Smooth muscle cell (in vitro differentiated cells): ENCODE data around the gene COX19. TPM values are rescaled to one million over a fixed set of nuclear protein-coding genes. Genes with fewer than 3 reads are reported as not detected.

Experiments
- DNase-seq: peaks from one replicate; lab custom pipeline; 2025; ENCODE audit not compliant: unreplicated experiment; lab: John Stamatoyannopoulos, UW
- H2AFZ ChIP-seq: fragments of 200-600 bp; sonication (generic); 2 replicates; pipeline ENCODE4 v1.6.0; 2016; ENCODE audit warnings: antibody characterized with exemption, low read depth, mild to moderate bottlenecking
- H3F3A ChIP-seq: fragments of 200-600 bp; sonication (generic); 2 replicates; pipeline ENCODE4 v1.6.0; 2017; ENCODE audit warnings: antibody characterized with exemption, low read depth
- H3K27ac ChIP-seq: fragments of 200-600 bp; sonication (generic); 2 replicates; pipeline ENCODE4 v1.5.1; 2016; ENCODE audit warnings: low read depth, mild to moderate bottlenecking
- H3K27me3 ChIP-seq: fragments of 200-600 bp; sonication (generic); 2 replicates; pipeline ENCODE4 v1.6.1; 2016; ENCODE audit warnings: low read depth, mild to moderate bottlenecking
- H3K36me3 ChIP-seq: fragments of 200-600 bp; sonication (generic); 2 replicates; pipeline ENCODE4 v1.5.1; 2016; ENCODE audit warnings: low read depth
- H3K4me1 ChIP-seq: fragments of 200-600 bp; sonication (generic); 2 replicates; pipeline ENCODE4 v1.5.1; 2016; ENCODE audit warnings: low read depth
- H3K4me2 ChIP-seq: fragments of 200-600 bp; sonication (generic); 2 replicates; pipeline ENCODE4 v1.6.0; 2016; ENCODE audit warnings: mild to moderate bottlenecking
- H3K4me3 ChIP-seq: fragments of 200-600 bp; sonication (generic); 2 replicates; pipeline ENCODE4 v1.5.1; 2016; ENCODE audit warnings: mild to moderate bottlenecking
- H3K79me2 ChIP-seq: fragments of 200-600 bp; sonication (generic); 2 replicates; pipeline ENCODE4 v1.6.0; 2016; ENCODE audit warnings: low read depth, mild to moderate bottlenecking
- H3K9ac ChIP-seq: fragments of 200-600 bp; sonication (generic); 2 replicates; pipeline ENCODE4 v1.6.0; 2016; ENCODE audit warnings: low read depth
- H3K9me3 ChIP-seq: fragments of 200-600 bp; sonication (generic); replicated peaks from 2 replicates; pipeline ENCODE4 v1.5.1; 2016; ENCODE audit warnings: low read depth
- H4K20me1 ChIP-seq: fragments of 200-600 bp; sonication (generic); 2 replicates; pipeline ENCODE4 v1.6.0; 2016; ENCODE audit warnings: low read depth
- CTCF ChIP-seq: fragments of 200-600 bp; sonication (generic); IDR thresholded peaks from 2 replicates; pipeline ENCODE4 v1.5.1; 2017; ENCODE audit warnings: borderline replicate concordance, mild to moderate bottlenecking, antibody characterized with exemption; ENCODE audit not compliant: insufficient read depth, poor library complexity, severe bottlenecking
- WGBS: methylation state at CpG from one replicate; pipeline ENCODE4 v1.1.7; 2016; ENCODE audit warnings: low lambda C conversion rate; 5-methylcytosine and 5-hydroxymethylcytosine counted together
- polyA plus RNA-seq: library from polyadenylated mRNA; unstranded; fragments of >200 nt; fragmentation: Nextera tagmentation; extraction: Ambion mirVana; gene quantifications from 2 replicates; pipeline ENCODE4 v1.2.1, GENCODE V29; 2016
- total RNA-seq: library from RNA; depleted of rRNA; stranded (reverse); fragments of >200 nt; gene quantifications from 2 replicates; pipeline ENCODE4 v1.2.3, GENCODE V29; 2014

COX19 gene
- total and polyA plus RNA-seq, 2 experiments from 2014 or later, result 10.0 to 10.4 TPM

GRCh38 chr7:982511-983003, 7.2 kb upstream of the COX19 start:
- Histone ChIP-seq H2AFZ (no peak overlapping the region), H3K79me2 (no peaks in the 10 kb centered on the region), H3F3A (no peaks in the 10 kb centered on the region), H3K4me2 (no peak overlapping the region), H3K27ac (no peak overlapping the region), H3K36me3 (no peaks in the 10 kb centered on the region), H3K9ac (no peak overlapping the region), H3K4me3 (no peak overlapping the region), H4K20me1 (no peaks in the 10 kb centered on the region), H3K9me3 (no peaks in the 10 kb centered on the region), H3K27me3 (no peaks in the 10 kb centered on the region), H3K4me1 (no peaks in the 10 kb centered on the region)
- no peak for DNase-seq
- no peak for TF ChIP-seq CTCF
- 77% methylated on average over 10 of the region's 10 CpGs for WGBS

- H3K79me2 ChIP-seq, result no peaks in the 10 kb centered on the region
- no peak overlapping the region for H3K9ac ChIP-seq
- no peak for TF ChIP-seq CTCF
- H3K4me1 ChIP-seq, result no peaks in the 10 kb centered on the region
- no peak for DNase-seq
- H3K27me3 ChIP-seq, result no peaks in the 10 kb centered on the region
- H3K4me2 ChIP-seq, result no peak overlapping the region
- no peaks in the 10 kb centered on the region for H3K9me3 ChIP-seq
- H4K20me1 ChIP-seq, result no peaks in the 10 kb centered on the region
- no peaks in the 10 kb centered on the region for H3K36me3 ChIP-seq
- no peak overlapping the region for H2AFZ ChIP-seq
- no peak overlapping the region for H3K27ac ChIP-seq
- 89% methylated on average over 16 of the region's 19 CpGs for WGBS
- no peak overlapping the region for H3K4me3 ChIP-seq
- H3F3A ChIP-seq, result no peaks in the 10 kb centered on the region
These were observed 6.6 kb upstream of the COX19 start for GRCh38 chr7:981793-982510.

DNA sequence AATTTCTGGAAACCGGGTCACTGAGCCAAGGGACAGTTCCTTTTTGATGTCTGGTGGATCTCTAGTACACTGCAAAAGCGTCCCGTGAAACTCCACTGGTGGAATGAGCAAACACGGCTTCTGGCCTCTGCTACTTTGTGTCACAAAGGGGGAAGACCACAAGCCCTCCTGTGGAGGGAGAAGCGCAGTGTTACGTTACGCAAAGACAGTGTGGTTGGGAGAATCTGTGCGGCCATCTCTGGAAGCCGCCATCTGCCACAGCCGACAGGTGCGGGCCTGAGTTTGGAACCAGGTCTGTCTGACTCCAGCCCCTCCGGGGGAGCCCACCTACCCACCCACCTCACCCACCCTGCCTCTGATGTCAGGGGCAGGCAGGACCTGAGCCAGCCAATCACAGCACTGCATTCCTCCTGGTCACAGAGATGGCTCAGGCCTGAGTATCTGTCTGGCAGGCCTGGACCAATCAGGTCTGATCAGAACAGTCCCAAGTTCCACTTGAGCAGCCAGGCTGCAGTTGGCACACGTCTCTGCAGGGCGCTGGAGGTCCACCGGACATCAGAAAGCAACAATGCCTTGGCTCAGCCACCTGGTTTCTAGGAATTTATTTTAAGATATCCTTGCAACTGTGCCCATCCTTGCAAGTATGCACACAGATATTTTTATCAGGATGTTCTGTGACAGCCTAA, 4.7 kb upstream of the COX19 start:
- Histone ChIP-seq H2AFZ (no peak overlapping the region), H3K4me3 (no peak overlapping the region), H3K4me1 (no peaks in the 10 kb centered on the region), H3K27me3 (no peaks in the 10 kb centered on the region), H3K9me3 (no peaks in the 10 kb centered on the region), H3K9ac (no peak overlapping the region), H3K36me3 (no peaks in the 10 kb centered on the region), H4K20me1 (no peaks in the 10 kb centered on the region), H3K79me2 (no peaks in the 10 kb centered on the region), H3K4me2 (no peak overlapping the region), H3K27ac (no peak overlapping the region), H3F3A (no peaks in the 10 kb centered on the region)
- 82% methylated on average over 15 of the region's 15 CpGs for WGBS
- TF ChIP-seq CTCF, result no peak
- no peak for DNase-seq

DNA sequence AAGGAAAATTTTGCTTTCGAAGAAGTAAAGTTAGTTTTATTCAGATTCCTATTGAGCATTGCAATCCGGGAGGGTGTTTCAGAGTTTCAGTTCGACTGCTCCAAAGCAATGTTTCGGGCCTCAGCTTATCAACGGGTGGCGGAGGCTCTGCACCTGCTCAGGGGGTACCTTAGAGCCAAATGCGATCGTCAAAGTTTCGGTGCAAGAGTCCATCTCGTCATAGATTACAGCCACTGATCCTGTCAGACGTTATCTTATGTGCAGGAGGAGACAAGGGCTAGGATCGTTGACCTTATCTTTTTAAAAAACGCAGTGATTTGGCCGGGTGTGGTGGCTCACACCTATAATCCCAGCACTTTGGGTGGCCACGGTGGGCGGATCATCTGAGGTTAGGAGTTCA, 3.8 kb upstream of the COX19 start:
- 93% methylated on average over 16 of the region's 16 CpGs for WGBS

More for the DNA sequence above, 3.8 kb upstream of the COX19 start:
- DNase-seq, result no peak
- no peak overlapping the region for H3K4me3 ChIP-seq
- TF ChIP-seq CTCF, result no peak
- no peaks in the 10 kb centered on the region for H3F3A ChIP-seq
- H2AFZ ChIP-seq, result no peak overlapping the region
- H3K27ac ChIP-seq, result no peak overlapping the region
- no peaks in the 10 kb centered on the region for H3K27me3 ChIP-seq
- H3K4me2 ChIP-seq, result no peak overlapping the region
- no peaks in the 10 kb centered on the region for H3K9me3 ChIP-seq
- H3K36me3 ChIP-seq, result no peaks in the 10 kb centered on the region
- H3K4me1 ChIP-seq, result peaks cover 4% of the 10 kb centered on the region
- H4K20me1 ChIP-seq, result peaks cover 7% of the 10 kb centered on the region
- peaks cover 7% of the 10 kb centered on the region for H3K79me2 ChIP-seq
- H3K9ac ChIP-seq, result no peak overlapping the region
